Gastrocnemius medialis (tissue), 4 donors: Measurements from ENCODE around the gene ESYT2. TPM values are rescaled to one million over a fixed set of nuclear protein-coding genes. Genes with fewer than 3 reads are reported as not detected.

ENCODE experiments used
- ATAC-seq, 2 donors: fragments of 150-250 bp; one replicate each; pipeline ENCODE4 v1.9.1; 2016
- DNase-seq, 2 donors: peaks; one replicate each; pipeline ENCODE4 v3.0.0-alpha.2; 2019
- H3K27ac ChIP-seq, 4 donors: fragments of 200-600 bp; sonication (generic); 1 replicate in 1 of 4; 2 replicates in 3 of 4; pipeline ENCODE4 v1.5.1; 2016 to 2018; ENCODE audit warnings: mild to moderate bottlenecking in 2 of 4, moderate library complexity in 1 of 4
- H3K27me3 ChIP-seq, 3 donors: fragments of 200-600 bp; sonication (generic) in 2 of 3; 1 replicate in 1 of 3; 2 replicates in 2 of 3; pipeline versions ENCODE4 v1.5.1 to v1.6.0; 2016 to 2019; ENCODE audit warnings: mild to moderate bottlenecking in 1 of 3, moderate library complexity in 1 of 3
- H3K36me3 ChIP-seq, 2 donors: fragments of 200-600 bp; sonication (generic) in 1 of 2; one replicate each; pipeline ENCODE4 v1.5.1; 2017 to 2018
- H3K4me1 ChIP-seq, 2 donors: fragments of 200-600 bp; sonication (generic) in 1 of 2; one replicate each; pipeline ENCODE4 v1.5.1; 2016 to 2017; ENCODE audit warnings: mild to moderate bottlenecking in 2 of 2
- H3K4me3 ChIP-seq, 4 donors: fragments of 200-600 bp; sonication (generic) in 3 of 4; 1 replicate in 1 of 4; 2 replicates in 3 of 4; pipeline ENCODE4 v1.5.1; 2016 to 2019; ENCODE audit warnings: mild to moderate bottlenecking in 2 of 4
- H3K9me3 ChIP-seq, 3 donors: fragments of 200-600 bp; sonication (generic) in 2 of 3; 1 replicate in 1 of 3; 2 replicates in 2 of 3; pipeline ENCODE4 v1.5.1; 2016 to 2019
- POLR2A ChIP-seq, 2 donors: fragments of 450-650 bp; IDR thresholded peaks; one replicate each; pipeline ENCODE4 v1.6.1; 2017; ENCODE audit warnings: antibody characterized with exemption in 2 of 2, mild to moderate bottlenecking in 2 of 2, moderate library complexity in 2 of 2
- in situ Hi-C, 4 donors: fragments of 200-750 bp; cut with MboI; loops; one replicate each; pipeline versions ENCODE4 v1.15.0 to v1.8.0; 2017; ENCODE audit warnings: low sequenced_read_pairs in 4 of 4
- intact Hi-C: fragments of 100-400 bp; cut with DNase I; formaldehyde crosslinking; loops from one replicate; pipeline ENCODE4 v1.15.1; 2023; ENCODE audit warnings: low total_unique reads
- total RNA-seq, 4 donors: library from RNA; depleted of rRNA; stranded (reverse); fragments of >200 nt; gene quantifications; one replicate each; pipeline versions ENCODE4 v1.1.0 to v1.2.3, GENCODE V29; 2016
- TF ChIP-seq, protein P1 (sequence below), 5 experiments: fragments of 450-650 bp in 3 of 5; fragments of 200-600 bp in 2 of 5; sonication (generic) in 2 of 5; IDR thresholded peaks in 4 of 5; conservative IDR thresholded peaks in 1 of 5; 1 replicate in 4 of 5; 2 replicates in 1 of 5; pipeline ENCODE4 v1.5.1; 2016 to 2019; ENCODE audit warnings: antibody characterized with exemption in 5 of 5, mild to moderate bottlenecking in 3 of 5, moderate library complexity in 3 of 5

ESYT2 gene
- total RNA-seq, 4 donors from 2014 or later, result 67.5 to 106 (median 74.7) TPM

- H3K4me3 ChIP-seq, result no peak overlapping the region
- H3K27ac ChIP-seq, result no peak overlapping the region
- H3K36me3 ChIP-seq, result peaks cover 0 to 44% of the 10 kb centered on the region in 2 donors
- intact Hi-C loops, result no loop called here
- peaks cover 13% of the 10 kb centered on the region in 2 donors for H3K4me1 ChIP-seq
- DNase-seq, result no peak
- TF ChIP-seq POLR2A (IDR thresholded peaks at IDR 0.05), result no peak
- TF ChIP-seq, protein P1, sequence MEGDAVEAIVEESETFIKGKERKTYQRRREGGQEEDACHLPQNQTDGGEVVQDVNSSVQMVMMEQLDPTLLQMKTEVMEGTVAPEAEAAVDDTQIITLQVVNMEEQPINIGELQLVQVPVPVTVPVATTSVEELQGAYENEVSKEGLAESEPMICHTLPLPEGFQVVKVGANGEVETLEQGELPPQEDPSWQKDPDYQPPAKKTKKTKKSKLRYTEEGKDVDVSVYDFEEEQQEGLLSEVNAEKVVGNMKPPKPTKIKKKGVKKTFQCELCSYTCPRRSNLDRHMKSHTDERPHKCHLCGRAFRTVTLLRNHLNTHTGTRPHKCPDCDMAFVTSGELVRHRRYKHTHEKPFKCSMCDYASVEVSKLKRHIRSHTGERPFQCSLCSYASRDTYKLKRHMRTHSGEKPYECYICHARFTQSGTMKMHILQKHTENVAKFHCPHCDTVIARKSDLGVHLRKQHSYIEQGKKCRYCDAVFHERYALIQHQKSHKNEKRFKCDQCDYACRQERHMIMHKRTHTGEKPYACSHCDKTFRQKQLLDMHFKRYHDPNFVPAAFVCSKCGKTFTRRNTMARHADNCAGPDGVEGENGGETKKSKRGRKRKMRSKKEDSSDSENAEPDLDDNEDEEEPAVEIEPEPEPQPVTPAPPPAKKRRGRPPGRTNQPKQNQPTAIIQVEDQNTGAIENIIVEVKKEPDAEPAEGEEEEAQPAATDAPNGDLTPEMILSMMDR (IDR thresholded peaks at IDR 0.05 in 4 of 5, conservative IDR thresholded peaks at IDR 0.05 in 1 of 5), result no peak
- in situ Hi-C loops, result no loop called here
- H3K9me3 ChIP-seq, result no peaks in the 10 kb centered on the region
- ATAC-seq, result no peak
- H3K27me3 ChIP-seq, result no peaks in the 10 kb centered on the region
Measured at GRCh38 chr7:158776474-158776873, 52.8 kb downstream of the ESYT2 start.

DNA sequence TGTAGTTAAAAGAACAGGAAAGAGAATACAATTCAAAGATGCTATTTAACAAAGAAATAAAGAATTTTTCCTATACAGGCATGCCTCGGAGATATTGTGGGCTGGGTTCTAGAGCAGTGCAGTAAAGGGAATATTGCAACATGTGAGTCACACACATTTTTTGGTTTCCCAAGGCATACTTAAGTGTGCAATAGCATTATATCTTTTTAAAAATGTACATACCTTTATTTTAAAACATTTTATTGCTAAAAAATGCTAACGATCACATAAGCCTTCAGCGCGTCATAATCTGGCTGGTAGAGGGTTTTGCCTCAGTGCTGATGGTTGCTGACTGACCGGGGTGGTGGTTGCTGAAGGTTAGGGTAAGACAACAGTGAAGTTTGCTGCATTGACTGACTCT lies 54.4 kb downstream of the ESYT2 start:
- H3K4me1 ChIP-seq, result peaks cover 13% of the 10 kb centered on the region in 2 donors
- intact Hi-C loops, result no loop called here
- DNase-seq (no peak), ATAC-seq (no peak)
- no peaks in the 10 kb centered on the region for H3K27me3 ChIP-seq
- in situ Hi-C loops, result no loop called here
- no peaks in the 10 kb centered on the region for H3K9me3 ChIP-seq
- H3K4me3 ChIP-seq, result no peak overlapping the region
- peaks cover 0 to 35% of the 10 kb centered on the region in 2 donors for H3K36me3 ChIP-seq
- TF ChIP-seq, protein P1 (IDR thresholded peaks at IDR 0.05 in 4 of 5, conservative IDR thresholded peaks at IDR 0.05 in 1 of 5), result no peak
- TF ChIP-seq POLR2A (IDR thresholded peaks at IDR 0.05), result no peak
- H3K27ac ChIP-seq, result no peak overlapping the region

GRCh38 chr7:158772916-158773315 lies 56.4 kb downstream of the ESYT2 start:
- intact Hi-C loops, result no loop called here
- peaks cover 0 to 35% of the 10 kb centered on the region in 2 donors for H3K36me3 ChIP-seq

DNA sequence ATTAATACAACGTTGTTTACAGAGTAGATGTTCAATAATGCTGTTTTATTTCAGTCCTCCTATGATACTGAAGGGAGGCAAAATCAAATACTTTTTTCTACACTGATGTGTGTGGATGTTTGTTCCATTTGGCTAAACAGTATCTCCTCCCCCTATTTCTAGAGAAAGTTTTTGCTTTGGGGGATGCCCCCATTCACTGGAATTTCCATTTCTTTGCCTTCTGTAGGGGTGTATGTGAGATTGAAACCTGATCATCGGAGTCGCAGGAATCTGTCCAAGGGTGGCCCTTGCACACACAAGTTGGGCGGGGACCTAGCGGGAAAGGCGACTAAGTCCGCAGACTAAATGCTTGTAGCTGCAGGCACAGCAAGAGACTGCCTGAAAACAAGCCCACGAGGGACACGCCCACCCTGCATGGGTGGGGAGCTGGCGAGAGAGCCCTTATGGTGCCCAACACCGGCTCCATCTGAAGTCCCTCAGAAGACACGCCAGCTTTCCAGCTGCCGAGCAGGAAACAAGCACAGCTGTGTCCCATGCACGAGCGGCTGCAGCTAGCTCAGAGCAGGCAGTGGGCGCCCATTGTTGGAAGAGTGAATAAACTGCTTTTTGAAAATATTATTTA lies 58.0 kb downstream of the ESYT2 start:
- no peaks in the 10 kb centered on the region for H3K9me3 ChIP-seq
- no peaks in the 10 kb centered on the region for H3K27me3 ChIP-seq
- TF ChIP-seq, protein P1 (IDR thresholded peaks at IDR 0.05 in 4 of 5, conservative IDR thresholded peaks at IDR 0.05 in 1 of 5), result no peak
- TF ChIP-seq POLR2A (IDR thresholded peaks at IDR 0.05), result no peak
- intact Hi-C loops (no loop called here), in situ Hi-C loops (no loop called here)
- peaks cover 0 to 43% of the 10 kb centered on the region in 2 donors for H3K36me3 ChIP-seq
- H3K4me3 ChIP-seq, result no peak overlapping the region
- no peak for DNase-seq
- H3K27ac ChIP-seq, result no peak overlapping the region
- no peaks in the 10 kb centered on the region for H3K4me1 ChIP-seq
- ATAC-seq, result no peak

More at GRCh38 chr7:158772916-158773315, 56.4 kb downstream of the ESYT2 start:
- Histone ChIP-seq H3K27me3 (no peaks in the 10 kb centered on the region), H3K4me3 (no peak overlapping the region), H3K4me1 (no peaks in the 10 kb centered on the region), H3K27ac (no peak overlapping the region), H3K9me3 (no peaks in the 10 kb centered on the region)
- no peak for ATAC-seq
- TF ChIP-seq, protein P1 (IDR thresholded peaks at IDR 0.05 in 4 of 5, conservative IDR thresholded peaks at IDR 0.05 in 1 of 5), result no peak
- TF ChIP-seq POLR2A (IDR thresholded peaks at IDR 0.05), result no peak
- no peak for DNase-seq
- in situ Hi-C loops, result no loop called here

- Histone ChIP-seq H3K4me3 (no peak overlapping the region), H3K4me1 (no peaks in the 10 kb centered on the region), H3K27me3 (no peaks in the 10 kb centered on the region), H3K36me3 (peaks cover 0 to 42% of the 10 kb centered on the region in 2 donors), H3K27ac (no peak overlapping the region), H3K9me3 (no peaks in the 10 kb centered on the region)
- in situ Hi-C loops (no loop called here), intact Hi-C loops (no loop called here)
- no peak for TF ChIP-seq POLR2A (IDR thresholded peaks at IDR 0.05)
- TF ChIP-seq, protein P1 (IDR thresholded peaks at IDR 0.05 in 4 of 5, conservative IDR thresholded peaks at IDR 0.05 in 1 of 5), result no peak
- DNase-seq, result no peak
- ATAC-seq, result no peak
Measured at GRCh38 chr7:158767707-158768106, 61.6 kb downstream of the ESYT2 start.
